ENCODE results near the gene SMG1.
"Not testable (repeated sequence)": the region's sequence is repeated elsewhere in the genome, so short reads cannot be mapped to it uniquely, and the experiment has no call there.

The SMG1 gene

DNA sequence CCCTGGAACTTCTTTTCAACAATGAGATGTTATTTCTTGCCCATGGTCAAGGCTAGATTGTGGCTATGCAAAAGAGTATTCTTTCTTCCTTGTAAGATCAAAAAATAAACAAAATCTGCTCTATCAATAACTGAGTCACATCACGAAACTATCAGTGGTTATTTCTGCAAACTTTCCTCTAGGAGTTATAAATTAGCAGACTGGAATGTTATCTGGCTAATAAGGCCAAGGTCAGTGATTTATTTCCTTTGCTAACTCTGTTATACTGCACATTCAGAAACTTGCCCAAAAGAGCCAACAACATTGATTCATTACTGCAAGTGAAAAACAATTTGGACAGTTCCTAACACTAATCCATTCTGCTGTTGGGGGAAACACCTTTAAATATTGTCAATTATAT is 129.8 kb downstream of the SMG1 start:
- DNase-seq, result no peak

DNA sequence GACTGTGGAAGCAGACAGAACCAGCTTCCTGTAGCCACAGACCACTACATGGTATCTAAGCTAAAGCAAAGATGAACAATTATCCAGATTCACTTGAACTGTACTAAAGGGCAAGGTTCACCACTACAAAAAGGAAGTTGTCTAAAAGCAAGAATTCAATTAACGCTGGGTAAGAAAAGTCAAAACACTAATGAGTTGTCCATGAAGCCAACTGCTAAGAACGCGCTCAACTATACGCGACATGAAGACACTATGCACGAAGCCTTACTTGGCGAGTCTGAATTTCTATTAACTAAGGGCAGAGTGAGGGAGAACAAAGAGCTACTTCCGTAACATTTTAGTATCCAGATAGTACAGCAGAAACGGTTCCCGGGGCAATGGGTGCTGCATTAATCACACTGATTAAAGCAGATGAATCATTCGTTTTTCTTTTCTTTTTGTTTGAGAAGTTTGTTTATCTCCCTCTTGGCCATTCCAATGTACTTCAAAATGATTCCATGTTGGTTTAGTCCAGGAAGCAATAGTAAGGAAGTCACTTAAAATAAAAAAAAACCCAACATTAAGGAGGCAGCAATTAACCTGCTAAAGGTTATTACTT is 133.3 kb downstream of the SMG1 start:
- DNase-seq, result no peak

DNA sequence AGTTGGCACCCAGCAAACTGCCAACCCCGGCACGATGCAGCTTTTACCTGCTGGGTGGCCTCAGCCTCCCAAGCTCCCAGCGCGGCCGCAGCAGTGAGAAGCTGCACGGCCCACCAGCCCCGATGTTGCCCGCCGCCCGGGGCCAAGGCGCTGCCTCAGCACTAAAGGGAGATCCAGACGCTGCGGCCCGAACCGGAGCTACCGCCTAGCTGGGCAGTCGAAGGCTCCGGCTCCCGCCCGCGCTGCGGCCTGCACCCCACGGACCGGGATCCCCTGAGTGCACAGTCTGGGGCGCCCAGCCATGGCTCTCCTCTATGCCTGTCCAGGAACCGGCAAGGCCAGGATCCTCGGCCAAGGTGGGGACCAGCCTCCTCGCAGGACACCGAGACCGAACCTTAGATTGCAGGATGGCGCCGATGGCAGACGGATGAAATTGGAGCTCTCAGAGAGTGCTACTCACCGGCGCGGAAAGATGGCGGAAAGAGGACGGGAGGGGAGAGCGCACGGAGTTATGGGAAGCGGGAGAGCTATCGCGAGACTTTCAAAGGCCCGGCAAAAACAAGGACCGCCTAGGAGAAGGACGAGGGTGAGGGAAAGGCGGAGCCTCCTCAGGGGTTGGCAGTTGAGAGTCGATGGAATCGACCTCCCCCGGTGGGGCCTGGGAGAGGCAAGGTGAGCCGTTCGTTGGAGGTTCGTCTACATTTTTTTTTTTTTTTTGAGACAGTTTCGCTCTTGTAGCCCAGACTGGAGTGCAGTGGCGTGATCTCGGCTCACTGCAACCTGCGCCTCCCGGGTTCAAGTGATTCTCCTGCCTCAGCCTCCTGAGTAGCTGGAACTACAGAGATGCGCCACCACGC is 136.1 kb downstream of the SMG1 start, which contains the start of gene RPS15A:
TSS of gene RPS15A (minus strand) at position 485 of the 857 bp plus-strand sequence. CDS start 1,221 bp downstream, outside the sequence.
- peak; percentile 90 to 91 for DNase-seq

GRCh38 chr16:18789515-18789849 is 136.7 kb downstream of the SMG1 start:
- no peak for DNase-seq

DNA sequence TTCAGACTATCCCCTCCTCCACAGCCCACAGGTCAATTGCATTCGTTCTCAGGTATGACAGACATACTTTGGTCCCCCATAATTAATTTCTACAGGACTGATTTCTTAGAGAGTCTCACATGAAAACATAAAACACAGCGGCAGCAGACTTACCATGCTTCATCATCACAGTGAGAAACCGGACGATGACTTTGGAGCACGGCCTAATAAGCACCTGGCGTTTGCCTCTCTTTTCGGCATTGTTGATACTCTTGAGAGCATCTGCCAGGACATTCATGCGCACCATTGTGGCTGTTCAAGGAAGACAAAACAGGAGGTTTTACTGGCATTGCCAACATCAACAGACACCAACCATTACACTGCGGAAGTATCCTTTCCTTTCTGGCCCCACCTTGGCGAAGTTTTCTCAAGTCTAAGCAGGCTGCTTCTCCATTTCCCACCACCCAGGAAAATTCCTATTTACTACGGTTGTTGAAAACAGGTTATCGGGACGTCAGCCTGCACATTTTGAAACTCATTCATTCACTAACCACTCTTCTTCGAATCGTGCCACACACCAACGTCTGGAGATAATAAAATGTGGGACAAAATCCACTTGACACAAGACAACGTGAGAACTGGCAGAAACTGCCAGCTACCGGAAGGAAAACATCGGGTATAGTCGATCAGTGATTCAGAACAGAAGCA is 137.2 kb downstream of the SMG1 start:
- DNase-seq, result no peak

GRCh38 chr16:18784917-18785623 is 141.1 kb downstream of the SMG1 start:
- DNase-seq, result no peak

DNA sequence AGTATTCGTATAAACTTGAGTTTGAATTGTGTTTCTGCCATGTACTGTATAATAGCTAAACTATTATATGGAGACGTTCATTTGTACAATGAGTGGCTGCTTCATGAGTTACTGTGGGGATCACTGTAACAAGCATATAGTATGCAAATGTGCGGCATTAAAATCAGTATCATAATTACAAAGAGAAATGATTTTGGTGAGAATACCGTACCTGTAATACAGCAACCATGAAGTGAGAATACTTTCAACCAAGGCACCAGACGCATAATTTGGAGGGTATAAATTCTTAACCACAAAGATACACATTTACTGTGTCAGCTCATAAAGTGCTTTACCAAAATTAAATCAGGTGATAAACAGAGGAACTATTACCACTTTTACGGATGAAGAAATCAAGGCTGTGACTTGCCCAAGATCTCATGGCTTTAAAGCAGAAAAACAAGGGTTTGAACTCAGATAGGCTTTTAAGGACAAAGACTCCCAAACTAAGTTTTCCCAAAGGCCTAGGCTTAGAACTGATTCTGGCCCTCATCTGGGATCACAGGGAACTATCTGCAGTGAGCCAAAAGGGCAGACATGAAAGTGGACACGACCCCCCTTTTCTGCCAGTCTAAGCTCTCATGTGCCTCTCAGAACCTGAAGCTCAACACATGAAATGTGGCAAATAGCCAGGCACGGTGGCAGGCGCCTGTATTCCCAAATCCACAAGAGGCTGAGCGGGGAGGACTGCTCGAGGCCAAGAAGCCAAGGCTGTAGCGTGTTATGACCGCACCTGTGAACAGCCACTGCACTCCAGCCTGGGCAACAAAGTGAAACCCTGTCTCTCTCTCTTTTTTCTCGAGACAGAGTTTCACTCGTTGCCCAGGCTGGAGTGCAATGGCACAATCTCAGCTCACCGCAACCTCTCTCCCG is 142.5 kb downstream of the SMG1 start:
- no peak for DNase-seq

GRCh38 chr16:18782697-18783429 is 143.3 kb downstream of the SMG1 start:
- no peak for DNase-seq

- not testable (repeated sequence) for DNase-seq
Observed at GRCh38 chr16:18781232-18781631, 145.0 kb downstream of the SMG1 start.

- DNase-seq, result not testable (repeated sequence)
Observed at GRCh38 chr16:18780460-18781026, 145.7 kb downstream of the SMG1 start.

- not testable (repeated sequence) for DNase-seq
Observed at GRCh38 chr16:18777664-18778063, 148.5 kb downstream of the SMG1 start.

GRCh38 chr16:18776334-18776733 is 149.9 kb downstream of the SMG1 start:
- not testable (repeated sequence) for DNase-seq

- not testable (repeated sequence) for DNase-seq
Observed at GRCh38 chr16:18774651-18775050, 151.6 kb downstream of the SMG1 start.

- not testable (repeated sequence) for DNase-seq
Observed at GRCh38 chr16:18772171-18772570, 154.0 kb downstream of the SMG1 start.

- not testable (repeated sequence) for DNase-seq
Observed at GRCh38 chr16:18770336-18770962, 155.8 kb downstream of the SMG1 start.

- DNase-seq, result not testable (repeated sequence)
Observed at GRCh38 chr16:18767217-18767616, 159.0 kb downstream of the SMG1 start.

GRCh38 chr16:18762713-18763112 is 163.5 kb downstream of the SMG1 start:
- not testable (repeated sequence) for DNase-seq

GRCh38 chr16:18759598-18760520 is 166.3 kb downstream of the SMG1 start:
- peak; percentile 28 to 38 for DNase-seq

Data from activated CD4-positive, alpha-beta T cell treated with anti-CD3 and anti-CD28 coated beads, Interleukin-2, amount 50 U/mL, for 4 hours (primary cell).